Measurements from ENCODE around the gene VAPA. TPM values are rescaled to one million over a fixed set of nuclear protein-coding genes. Genes with fewer than 3 reads are reported as not detected.
A peak's percentile ranks its signal among the peaks of the same experiment; 100 is the strongest.

VAPA gene
- total and polyA plus RNA-seq, 9 of the 15 experiments (the other 6 are each of a cell fraction or from before 2014, with no cell fraction given): 219 to 902 (median 526) TPM

DNA sequence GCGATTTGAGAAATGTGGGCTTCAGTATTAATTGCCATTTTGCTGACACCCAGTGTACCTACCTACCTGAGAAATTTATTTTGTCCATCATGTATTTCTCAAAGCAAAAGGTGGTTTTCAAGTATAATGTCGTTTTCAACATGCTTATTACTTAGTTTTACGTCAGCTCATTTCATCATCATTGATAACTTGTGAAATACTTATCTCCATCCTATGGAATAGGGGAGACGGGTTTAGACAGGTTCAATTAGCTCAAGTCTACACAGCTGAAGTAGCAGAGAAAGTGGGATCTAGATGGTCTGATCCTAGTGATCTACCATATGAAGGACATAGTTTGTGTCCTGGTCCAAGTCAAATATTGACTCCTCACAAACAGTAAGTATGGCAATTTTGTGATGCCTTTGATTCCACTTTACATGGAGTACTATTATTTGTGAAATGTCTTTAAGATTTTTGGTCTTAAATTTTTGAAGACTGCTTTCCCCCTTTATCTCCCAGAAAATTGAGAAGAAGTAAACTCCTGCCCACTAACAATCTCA is 45.1 kb downstream of the VAPA start (continued):
- TF ChIP-seq, protein P1, sequence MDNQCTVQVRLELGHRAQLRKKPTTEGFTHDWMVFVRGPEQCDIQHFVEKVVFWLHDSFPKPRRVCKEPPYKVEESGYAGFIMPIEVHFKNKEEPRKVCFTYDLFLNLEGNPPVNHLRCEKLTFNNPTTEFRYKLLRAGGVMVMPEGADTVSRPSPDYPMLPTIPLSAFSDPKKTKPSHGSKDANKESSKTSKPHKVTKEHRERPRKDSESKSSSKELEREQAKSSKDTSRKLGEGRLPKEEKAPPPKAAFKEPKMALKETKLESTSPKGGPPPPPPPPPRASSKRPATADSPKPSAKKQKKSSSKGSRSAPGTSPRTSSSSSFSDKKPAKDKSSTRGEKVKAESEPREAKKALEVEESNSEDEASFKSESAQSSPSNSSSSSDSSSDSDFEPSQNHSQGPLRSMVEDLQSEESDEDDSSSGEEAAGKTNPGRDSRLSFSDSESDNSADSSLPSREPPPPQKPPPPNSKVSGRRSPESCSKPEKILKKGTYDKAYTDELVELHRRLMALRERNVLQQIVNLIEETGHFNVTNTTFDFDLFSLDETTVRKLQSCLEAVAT (IDR thresholded peaks at IDR 0.05): 0 out of 4 replicates have a peak, but pooled peaks of 1 of the 2 experiments have one; percentile 36
- TF ChIP-seq RAD21 (CRISPR knock-in tag; conservative IDR thresholded peaks at IDR 0.05 in 1 of 2, IDR thresholded peaks at IDR 0.05 in 1 of 2) (peak in 1 of 2 experiments; percentile 17; a peak in 1 of 4 replicates), SNRNP70 (optimal IDR thresholded peaks at IDR 0.05; ENCODE audit: low read depth, low read length) (no peak), TRIM24 (IDR thresholded peaks at IDR 0.05) (peak; percentile 63 to 74; a peak in 2 of 4 replicates), ATF1 (CRISPR knock-in tag; IDR thresholded peaks at IDR 0.05) (no peak), ATF1 (tag; IDR thresholded peaks at IDR 0.05) (no peak), CEBPG (CRISPR knock-in tag; IDR thresholded peaks at IDR 0.05) (0 out of 2 replicates have a peak, but pooled peaks have one; percentile 9), CEBPG (tag; conservative IDR thresholded peaks at IDR 0.05 in 1 of 2, IDR thresholded peaks at IDR 0.05 in 1 of 2) (peak; percentile 49 to 89; a peak in 3 of 4 replicates), ZEB2 (IDR thresholded peaks at IDR 0.05) (no peak), TEAD1 (CRISPR knock-in tag; IDR thresholded peaks at IDR 0.05) (0 out of 4 replicates have a peak, but pooled peaks of 1 of the 2 experiments have one; percentile 5)
- TF ChIP-seq, protein P2, sequence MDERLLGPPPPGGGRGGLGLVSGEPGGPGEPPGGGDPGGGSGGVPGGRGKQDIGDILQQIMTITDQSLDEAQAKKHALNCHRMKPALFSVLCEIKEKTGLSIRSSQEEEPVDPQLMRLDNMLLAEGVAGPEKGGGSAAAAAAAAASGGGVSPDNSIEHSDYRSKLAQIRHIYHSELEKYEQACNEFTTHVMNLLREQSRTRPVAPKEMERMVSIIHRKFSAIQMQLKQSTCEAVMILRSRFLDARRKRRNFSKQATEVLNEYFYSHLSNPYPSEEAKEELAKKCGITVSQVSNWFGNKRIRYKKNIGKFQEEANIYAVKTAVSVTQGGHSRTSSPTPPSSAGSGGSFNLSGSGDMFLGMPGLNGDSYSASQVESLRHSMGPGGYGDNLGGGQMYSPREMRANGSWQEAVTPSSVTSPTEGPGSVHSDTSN (CRISPR knock-in tag; IDR thresholded peaks at IDR 0.05; ENCODE audit: low read depth): no peak
- TF ChIP-seq, protein P2 (tag; conservative IDR thresholded peaks at IDR 0.05; ENCODE audit: low read depth): peak; percentile 34; the same call in 1 of the 2 replicates
- TF ChIP-seq, protein P3, sequence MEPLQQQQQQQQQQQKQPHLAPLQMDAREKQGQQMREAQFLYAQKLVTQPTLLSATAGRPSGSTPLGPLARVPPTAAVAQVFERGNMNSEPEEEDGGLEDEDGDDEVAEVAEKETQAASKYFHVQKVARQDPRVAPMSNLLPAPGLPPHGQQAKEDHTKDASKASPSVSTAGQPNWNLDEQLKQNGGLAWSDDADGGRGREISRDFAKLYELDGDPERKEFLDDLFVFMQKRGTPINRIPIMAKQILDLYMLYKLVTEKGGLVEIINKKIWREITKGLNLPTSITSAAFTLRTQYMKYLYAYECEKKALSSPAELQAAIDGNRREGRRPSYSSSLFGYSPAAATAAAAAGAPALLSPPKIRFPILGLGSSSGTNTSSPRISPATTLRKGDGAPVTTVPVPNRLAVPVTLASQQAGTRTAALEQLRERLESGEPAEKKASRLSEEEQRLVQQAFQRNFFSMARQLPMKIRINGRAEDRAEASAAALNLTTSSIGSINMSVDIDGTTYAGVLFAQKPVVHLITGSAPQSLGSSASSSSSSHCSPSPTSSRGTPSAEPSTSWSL (CRISPR knock-in tag; IDR thresholded peaks at IDR 0.05; ENCODE audit: borderline replicate concordance): no peak
- TF ChIP-seq, protein P4, sequence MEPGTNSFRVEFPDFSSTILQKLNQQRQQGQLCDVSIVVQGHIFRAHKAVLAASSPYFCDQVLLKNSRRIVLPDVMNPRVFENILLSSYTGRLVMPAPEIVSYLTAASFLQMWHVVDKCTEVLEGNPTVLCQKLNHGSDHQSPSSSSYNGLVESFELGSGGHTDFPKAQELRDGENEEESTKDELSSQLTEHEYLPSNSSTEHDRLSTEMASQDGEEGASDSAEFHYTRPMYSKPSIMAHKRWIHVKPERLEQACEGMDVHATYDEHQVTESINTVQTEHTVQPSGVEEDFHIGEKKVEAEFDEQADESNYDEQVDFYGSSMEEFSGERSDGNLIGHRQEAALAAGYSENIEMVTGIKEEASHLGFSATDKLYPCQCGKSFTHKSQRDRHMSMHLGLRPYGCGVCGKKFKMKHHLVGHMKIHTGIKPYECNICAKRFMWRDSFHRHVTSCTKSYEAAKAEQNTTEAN (CRISPR knock-in tag; IDR thresholded peaks at IDR 0.05): no peak
